Upper lobe of right lung (tissue), 1 donor: ENCODE data around the gene GBGT1. TPM values are rescaled to one million over a fixed set of nuclear protein-coding genes. Genes with fewer than 3 reads are reported as not detected.
"Not testable (repeated sequence)": the region's sequence is repeated elsewhere in the genome, so short reads cannot be mapped to it uniquely, and the experiment has no call there.

Experiments
- ATAC-seq: fragments of 200-7000 bp; cut with Tn5 transposase; one replicate; pipeline ENCODE4 v1.9.1; 2020; ENCODE audit warnings: mild to moderate bottlenecking, moderate library complexity
- DNase-seq: peaks from one replicate; pipeline ENCODE4 v3.0.0-alpha.2; 2020
- H3K27ac ChIP-seq: fragments of 200-600 bp; one replicate; pipeline ENCODE4 v1.8.0; 2022
- H3K27me3 ChIP-seq: fragments of 200-600 bp; one replicate; pipeline ENCODE4 v1.8.0; 2022; ENCODE audit warnings: mild to moderate bottlenecking
- H3K36me3 ChIP-seq: fragments of 200-600 bp; one replicate; pipeline ENCODE4 v1.8.0; 2022
- H3K4me1 ChIP-seq: fragments of 200-600 bp; one replicate; pipeline ENCODE4 v1.8.0; 2022
- H3K4me3 ChIP-seq: fragments of 200-600 bp; one replicate; pipeline ENCODE4 v1.8.0; 2022; ENCODE audit warnings: mild to moderate bottlenecking
- H3K9me3 ChIP-seq: fragments of 200-600 bp; one replicate; pipeline ENCODE4 v1.8.0; 2022
- intact Hi-C: fragments of 100-400 bp; cut with DNase I; formaldehyde crosslinking; loops from one replicate; pipeline ENCODE4 v1.11.0; 2022
- total RNA-seq: library from RNA; stranded (reverse); fragmentation: NEBNext Ultra II Directional; extraction: Animal tissue kit (Norgen Biotek cat#: 25700); gene quantifications from one replicate; pipeline ENCODE4 v1.2.1, GENCODE V29; 2021
- TF ChIP-seq, protein P1 (sequence below): fragments of 200-600 bp; IDR thresholded peaks from one replicate; pipeline ENCODE4 v1.8.0; 2022; ENCODE audit warnings: antibody characterized with exemption
- donor health status: DM: no; HTN: yes; CAD: no; lungs with severe emphysema.

GBGT1 gene
- total RNA-seq, 1 donor from 2014 or later = 27.4 TPM

DNA sequence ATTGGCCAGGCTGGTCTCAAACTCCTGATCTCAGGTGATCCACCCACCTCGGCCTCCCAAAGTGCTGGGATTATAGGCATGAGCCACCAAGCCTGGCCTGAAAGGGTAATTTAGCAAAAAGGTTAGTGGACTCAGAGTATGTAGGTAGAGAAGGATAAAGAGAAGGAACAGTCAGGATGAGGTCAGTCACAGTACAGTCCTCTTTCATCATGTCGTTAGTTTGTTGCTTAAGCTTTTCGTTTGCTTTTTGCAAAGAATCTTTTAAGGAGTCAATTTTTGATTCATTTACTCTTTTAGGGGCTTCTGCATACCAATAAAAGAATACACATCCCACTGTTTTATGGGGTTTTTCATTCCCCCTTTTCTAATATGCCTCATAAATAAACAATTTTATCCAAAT, 17.8 kb upstream of the GBGT1 start:
- Histone ChIP-seq H3K4me1 (peaks cover 5% of the 10 kb centered on the region), H3K27me3 (peaks cover 19% of the 10 kb centered on the region), H3K9me3 (no peaks in the 10 kb centered on the region), H3K4me3 (no peak overlapping the region), H3K27ac (no peak overlapping the region), H3K36me3 (no peaks in the 10 kb centered on the region)
- intact Hi-C loops = loop anchor here (10.0 kb wide), 2 partner anchors 153 to 303 kb away; partner anchors contain the start of gene SURF6
- DNase-seq = no peak
- no peak for ATAC-seq
- TF ChIP-seq, protein P1, sequence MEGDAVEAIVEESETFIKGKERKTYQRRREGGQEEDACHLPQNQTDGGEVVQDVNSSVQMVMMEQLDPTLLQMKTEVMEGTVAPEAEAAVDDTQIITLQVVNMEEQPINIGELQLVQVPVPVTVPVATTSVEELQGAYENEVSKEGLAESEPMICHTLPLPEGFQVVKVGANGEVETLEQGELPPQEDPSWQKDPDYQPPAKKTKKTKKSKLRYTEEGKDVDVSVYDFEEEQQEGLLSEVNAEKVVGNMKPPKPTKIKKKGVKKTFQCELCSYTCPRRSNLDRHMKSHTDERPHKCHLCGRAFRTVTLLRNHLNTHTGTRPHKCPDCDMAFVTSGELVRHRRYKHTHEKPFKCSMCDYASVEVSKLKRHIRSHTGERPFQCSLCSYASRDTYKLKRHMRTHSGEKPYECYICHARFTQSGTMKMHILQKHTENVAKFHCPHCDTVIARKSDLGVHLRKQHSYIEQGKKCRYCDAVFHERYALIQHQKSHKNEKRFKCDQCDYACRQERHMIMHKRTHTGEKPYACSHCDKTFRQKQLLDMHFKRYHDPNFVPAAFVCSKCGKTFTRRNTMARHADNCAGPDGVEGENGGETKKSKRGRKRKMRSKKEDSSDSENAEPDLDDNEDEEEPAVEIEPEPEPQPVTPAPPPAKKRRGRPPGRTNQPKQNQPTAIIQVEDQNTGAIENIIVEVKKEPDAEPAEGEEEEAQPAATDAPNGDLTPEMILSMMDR = no peak

DNA sequence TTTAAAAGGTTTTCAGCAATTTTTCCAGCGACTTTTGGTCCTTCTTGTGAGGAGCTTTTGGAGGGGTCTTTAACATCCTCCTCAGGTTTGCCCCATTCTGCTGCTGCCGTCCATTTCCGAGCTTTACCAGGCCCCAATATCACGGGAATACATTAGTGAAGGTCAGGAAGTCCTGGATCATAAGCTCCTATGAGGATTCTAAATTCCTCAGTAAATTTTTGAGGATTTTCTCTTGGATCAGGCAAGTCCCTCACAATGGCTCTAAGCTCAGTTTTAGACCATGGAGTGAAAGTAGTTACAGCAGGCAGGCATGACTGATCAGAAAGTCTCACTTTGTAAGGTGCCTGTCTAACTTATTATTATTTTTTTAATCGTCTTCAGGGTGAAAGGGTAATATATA, 17.2 kb upstream of the GBGT1 start:
- peaks cover 19% of the 10 kb centered on the region for H3K27me3 ChIP-seq
- TF ChIP-seq, protein P1 = no peak
- peaks cover 2% of the 10 kb centered on the region for H3K4me1 ChIP-seq
- intact Hi-C loops = loop anchor here (10.0 kb wide), 2 partner anchors 154 to 304 kb away; partner anchors contain the start of gene SURF6
- no peaks in the 10 kb centered on the region for H3K36me3 ChIP-seq
- ATAC-seq (no peak), DNase-seq (no peak)
- no peaks in the 10 kb centered on the region for H3K9me3 ChIP-seq
- no peak overlapping the region for H3K4me3 ChIP-seq
- no peak overlapping the region for H3K27ac ChIP-seq

DNA sequence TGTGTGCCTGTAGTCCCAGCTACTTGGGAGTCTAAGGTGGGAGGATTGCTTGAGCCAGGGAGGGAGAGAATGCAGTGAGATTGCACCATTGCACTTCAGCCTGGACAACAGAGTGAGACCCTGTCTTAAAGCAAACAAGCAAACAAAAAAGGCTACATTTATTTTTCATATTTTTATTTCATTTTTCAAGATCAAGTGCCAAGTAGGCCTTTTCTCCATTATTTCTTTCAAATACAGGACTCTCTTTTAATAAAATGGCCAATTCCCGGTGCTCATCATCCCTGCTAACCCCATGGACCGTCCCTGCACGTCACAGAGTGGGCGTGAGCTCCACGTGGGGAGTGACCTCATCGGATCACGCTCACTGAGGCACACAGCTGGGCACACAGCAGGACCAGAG, 9.3 kb upstream of the GBGT1 start:
- H3K36me3 ChIP-seq = no peaks in the 10 kb centered on the region
- no peak overlapping the region for H3K27ac ChIP-seq
- no peaks in the 10 kb centered on the region for H3K27me3 ChIP-seq
- TF ChIP-seq, protein P1 = no peak
- no peaks in the 10 kb centered on the region for H3K4me1 ChIP-seq
- no peak for ATAC-seq
- H3K9me3 ChIP-seq = no peaks in the 10 kb centered on the region
- no peak for DNase-seq
- intact Hi-C loops = no loop called here
- no peak overlapping the region for H3K4me3 ChIP-seq

DNA sequence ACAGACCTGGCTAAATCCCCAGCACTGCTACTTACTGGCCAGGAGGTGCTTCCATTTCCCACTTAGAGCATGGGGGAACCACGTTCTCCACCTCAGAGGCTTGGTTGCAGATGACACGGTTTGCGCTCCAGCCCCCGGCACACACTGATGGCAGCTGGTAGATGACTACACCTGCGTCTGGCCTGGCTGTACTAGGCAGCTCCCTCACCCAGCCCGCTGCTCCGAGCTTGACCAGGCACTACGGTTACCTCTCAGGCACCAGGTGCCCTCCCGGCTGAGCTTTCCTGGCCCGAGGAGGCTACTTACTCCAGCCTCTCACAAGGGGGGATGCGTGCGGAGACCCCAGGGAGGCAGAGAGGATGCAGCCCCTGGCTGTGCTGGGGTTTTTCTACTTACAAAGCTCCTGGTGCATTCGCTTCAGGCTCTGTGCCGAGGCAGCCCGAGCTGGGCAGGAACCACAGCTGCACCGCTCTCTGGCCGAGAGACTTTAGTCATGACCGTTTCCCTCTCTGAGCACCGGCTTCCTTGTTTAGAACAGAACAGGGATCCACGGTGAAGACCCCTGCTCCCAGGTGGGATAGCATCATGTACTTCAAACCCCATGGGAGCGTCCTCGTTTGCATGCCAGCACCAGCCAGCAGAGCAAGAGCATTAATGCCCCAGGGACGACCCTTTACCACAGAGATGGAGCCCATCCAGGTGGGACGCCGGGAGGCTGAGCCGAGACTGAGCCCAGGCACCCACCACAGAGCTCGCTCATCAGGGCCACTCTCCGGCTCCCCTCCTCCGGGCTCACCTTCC, 7.6 kb upstream of the GBGT1 start:
- Histone ChIP-seq H3K27ac (no peak overlapping the region), H3K36me3 (no peaks in the 10 kb centered on the region), H3K27me3 (no peaks in the 10 kb centered on the region), H3K9me3 (no peaks in the 10 kb centered on the region), H3K4me3 (no peak overlapping the region), H3K4me1 (no peaks in the 10 kb centered on the region)
- ATAC-seq (peak; percentile 7), DNase-seq (peak; percentile 55)
- TF ChIP-seq, protein P1 = no peak
- intact Hi-C loops = no loop called here

DNA sequence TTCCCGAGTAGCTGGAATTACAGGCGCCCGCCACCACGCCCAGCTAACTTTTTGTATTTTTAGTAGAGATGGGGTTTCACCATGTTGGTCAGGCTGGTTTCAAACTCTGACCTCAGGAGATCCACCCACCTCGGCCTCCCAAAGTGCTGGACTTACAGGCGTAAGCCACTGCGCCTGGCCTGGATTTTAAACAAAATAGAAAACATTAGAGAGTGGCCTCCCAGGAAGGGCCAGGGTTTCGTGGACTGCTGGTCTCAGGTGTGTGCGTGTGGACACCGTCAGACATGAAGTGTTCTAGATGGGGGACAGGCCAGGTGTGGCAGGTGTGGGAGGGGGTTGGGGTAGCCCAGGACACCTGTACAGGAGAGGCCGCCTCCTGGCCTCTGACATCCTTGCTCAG, 7.0 kb upstream of the GBGT1 start:
- H3K4me3 ChIP-seq = no peak overlapping the region
- no peaks in the 10 kb centered on the region for H3K36me3 ChIP-seq
- no peaks in the 10 kb centered on the region for H3K4me1 ChIP-seq
- H3K9me3 ChIP-seq = no peaks in the 10 kb centered on the region
- intact Hi-C loops = no loop called here
- no peaks in the 10 kb centered on the region for H3K27me3 ChIP-seq
- H3K27ac ChIP-seq = no peak overlapping the region
- DNase-seq (no peak), ATAC-seq (peak; percentile 10)
- TF ChIP-seq, protein P1 = no peak

DNA sequence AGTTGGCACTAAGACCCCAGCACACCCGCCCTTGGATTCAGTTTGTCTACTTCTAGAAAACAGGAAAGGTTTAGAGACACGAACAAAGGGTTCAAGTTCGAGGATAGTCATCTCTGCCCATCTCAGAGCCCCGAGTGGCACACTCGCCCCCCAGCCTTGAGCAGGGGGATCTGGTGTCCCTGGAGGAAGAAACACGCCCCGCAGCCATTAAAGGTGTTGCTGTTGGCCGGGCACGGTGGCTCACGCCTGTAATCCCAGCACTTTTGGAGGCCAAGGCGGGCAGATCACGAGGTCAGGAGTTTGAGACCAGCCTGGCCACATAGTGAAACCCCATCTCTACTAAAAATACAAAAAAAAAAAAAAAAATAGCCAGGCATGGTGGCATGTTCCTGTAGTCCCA, 6.0 kb upstream of the GBGT1 start:
- intact Hi-C loops, H3K4me1 ChIP-seq, H3K27me3 ChIP-seq, H3K27ac ChIP-seq, ATAC-seq, H3K36me3 ChIP-seq, H3K9me3 ChIP-seq, H3K4me3 ChIP-seq: not testable (repeated sequence)
- DNase-seq = peak; percentile 39
